Adipose tissue (tissue), 3 donors: ENCODE data around the gene KRTAP9-1. TPM values are rescaled to one million over a fixed set of nuclear protein-coding genes. Genes with fewer than 3 reads are reported as not detected.
"Not testable (repeated sequence)": the region's sequence is repeated elsewhere in the genome, so short reads cannot be mapped to it uniquely, and the experiment has no call there.

ENCODE experiments used
- H3K27ac ChIP-seq: one replicate; pipeline ENCODE4 v1.5.1; 2013; ENCODE audit warnings: low read depth, low read length
- WGBS, 3 donors: extraction: QIAGEN DNeasy Blood & Tissue Kit; methylation state at CpG; one replicate each; pipeline ENCODE4 v1.1.7; 2013; 5-methylcytosine and 5-hydroxymethylcytosine counted together
- polyA plus RNA-seq, 3 donors: library from polyadenylated mRNA; stranded (reverse); fragments of 200-250 nt; gene quantifications; one replicate each; pipeline ENCODE4 v1.2.3, GENCODE V29; 2013
- donor health status: healthy with polysubstance abuse.
- donor health status: Bipolar disorder and iron deficiency.
- donor health status: healthy.

KRTAP9-1 gene
- polyA plus RNA-seq, 3 donors, result not detected

DNA sequence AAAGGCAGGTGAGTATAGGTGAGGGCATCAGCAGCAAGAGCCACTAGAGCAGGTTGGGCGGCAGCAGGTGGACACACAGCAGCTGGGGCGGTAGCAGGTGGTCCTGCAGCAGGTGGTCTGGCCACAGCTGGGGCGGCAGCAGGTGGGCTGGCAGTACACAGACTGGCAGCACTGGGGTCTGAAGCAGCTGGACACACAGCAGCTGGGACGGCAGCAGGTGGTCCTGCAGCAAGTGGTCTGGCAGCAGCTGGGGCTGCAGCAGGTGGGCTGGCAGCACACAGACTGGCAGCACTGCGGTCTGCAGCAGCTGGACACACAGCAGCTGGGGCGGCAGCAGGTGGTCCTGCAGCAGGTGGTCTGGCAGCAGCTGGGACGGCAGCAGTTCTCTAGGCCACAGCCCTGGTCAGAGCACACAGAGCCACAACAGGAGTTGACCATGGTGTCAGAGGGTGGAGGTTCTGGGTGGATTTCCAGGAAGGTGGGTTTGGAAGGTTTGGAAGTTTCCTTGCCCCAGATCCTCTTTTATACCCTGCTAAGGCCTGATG, 11.9 kb upstream of the KRTAP9-1 start, which contains the start of gene KRTAP4-2:
Gene KRTAP4-2 (minus strand): TSS at position 495 of the 545 bp plus-strand sequence. CDS start 57 bp downstream, at position 438.
- no peak within 1 kb of the TSS for H3K27ac ChIP-seq
- WGBS, 3 donors, result 81 to 92% (median 91%) methylated on average over 6 to 7 of the region's 7 CpGs

DNA sequence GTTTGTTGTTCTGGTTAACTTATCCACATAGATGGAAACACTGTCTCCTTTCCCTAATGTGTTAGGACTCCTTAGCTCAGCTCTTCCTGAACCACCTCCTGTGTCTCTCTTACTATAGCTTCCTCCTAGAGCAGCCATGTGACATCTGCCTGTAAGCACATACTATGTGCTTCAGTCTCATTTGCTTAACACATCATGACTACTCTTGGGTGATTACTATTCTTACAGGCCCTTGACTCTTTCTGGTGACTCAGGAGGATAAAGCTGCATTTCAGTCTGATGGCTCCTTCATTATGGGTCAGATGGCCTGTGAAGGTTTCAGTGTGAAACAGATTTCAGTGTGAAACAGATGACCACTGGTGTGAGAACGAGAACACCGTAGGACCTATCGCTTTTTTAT, 11.3 kb upstream of the KRTAP9-1 start:
- H3K27ac ChIP-seq, result no peak overlapping the region
- WGBS, 3 donors, result 81 to 94% (median 94%) methylated on average over 3 of the region's 3 CpGs

DNA sequence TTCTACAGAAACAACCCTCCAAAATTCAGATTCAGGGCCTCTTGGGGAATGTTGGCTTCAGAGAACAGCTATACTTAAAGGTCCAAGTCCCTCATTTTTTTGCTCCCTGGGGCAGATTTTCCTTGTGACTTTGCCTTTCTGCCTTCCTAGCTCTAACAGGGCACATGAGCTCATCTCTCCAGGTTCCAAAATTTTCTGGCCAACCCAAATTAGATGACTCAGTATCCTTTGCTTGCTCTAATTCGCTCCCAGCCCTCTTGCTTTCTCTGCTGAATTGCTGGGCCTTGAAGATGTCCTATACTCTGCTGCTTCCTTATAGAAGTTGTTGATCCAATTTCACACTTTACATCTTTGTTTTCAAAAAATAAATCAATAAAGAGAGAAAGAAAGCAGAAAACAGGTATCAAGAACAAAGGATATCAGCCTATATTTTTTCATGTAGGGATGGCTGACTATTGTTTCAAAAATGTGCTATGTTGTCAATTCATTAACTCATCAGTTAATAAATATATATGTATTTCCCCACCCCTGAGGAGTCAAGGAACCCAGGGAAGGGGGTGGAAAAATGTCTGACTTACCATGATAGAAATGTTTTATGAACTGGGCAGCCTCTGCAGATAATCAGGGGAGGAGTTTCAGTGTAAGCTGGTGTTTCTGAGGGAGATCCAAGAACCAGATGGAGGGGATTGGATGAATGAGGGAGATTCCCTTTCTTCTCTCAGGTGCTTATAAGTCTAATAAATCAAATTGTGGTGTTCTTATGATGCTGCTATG, 10.7 kb upstream of the KRTAP9-1 start:
- 56 to 92% (median 84%) methylated on average over 1 of the region's 1 CpG for WGBS, 3 donors
- H3K27ac ChIP-seq, result no peak overlapping the region

DNA sequence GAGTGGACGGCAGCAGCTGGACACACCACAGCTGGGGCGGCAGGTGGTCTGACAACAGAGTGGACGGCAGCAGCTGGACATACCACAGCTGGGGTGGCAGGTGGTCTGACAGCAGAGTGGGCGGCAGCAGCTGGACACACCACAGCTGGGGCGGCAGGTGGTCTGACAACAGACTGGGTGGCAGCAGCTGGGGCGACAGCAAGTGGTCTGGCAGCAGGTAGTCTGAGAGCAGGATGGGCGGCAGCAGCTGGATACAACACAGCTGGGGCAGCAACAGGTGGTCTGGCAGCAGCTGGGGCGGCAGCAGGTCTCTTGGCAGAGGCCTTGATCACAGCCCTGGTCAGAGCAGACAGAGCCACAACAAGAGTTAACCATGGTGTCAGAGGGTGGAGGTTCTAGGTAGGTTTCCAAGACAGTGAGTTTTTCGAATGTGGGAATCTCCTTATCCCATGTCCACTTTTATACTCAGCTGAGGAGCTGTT, 5.2 kb upstream of the KRTAP9-1 start, which contains the start of gene KRTAP4-1:
Gene KRTAP4-1 (minus strand): TSS at position 432 of the 482 bp plus-strand sequence. CDS start 57 bp downstream, at position 375.
- 47 to 64% (median 60%) methylated on average over 8 to 9 of the region's 9 CpGs for WGBS, 3 donors

DNA sequence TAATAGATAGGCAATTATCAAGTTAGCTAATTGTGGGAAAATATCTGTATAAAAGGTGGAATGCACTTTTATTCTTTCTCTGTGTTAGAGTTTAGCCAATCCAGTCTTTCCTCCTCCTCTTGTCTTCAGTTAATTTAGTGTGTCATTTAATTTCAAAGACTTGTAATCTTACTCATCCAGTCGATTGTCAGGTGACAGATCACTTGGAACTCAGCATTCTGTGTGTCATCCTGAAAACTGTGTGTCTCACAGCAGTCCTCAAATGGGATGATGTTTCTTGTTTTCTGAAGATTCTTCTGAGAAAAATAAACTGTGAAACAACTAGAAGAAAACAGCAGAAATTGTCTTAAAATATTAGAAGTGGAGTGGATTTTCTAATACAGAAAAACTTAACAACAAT, 4.7 kb upstream of the KRTAP9-1 start:
- H3K27ac ChIP-seq, result no peak overlapping the region
- WGBS, 3 donors, result 33 to 65% (median 57%) methylated on average over 1 of the region's 1 CpG

More for the DNA sequence above, 5.2 kb upstream of the KRTAP9-1 start, which contains the start of gene KRTAP4-1:
- no peak within 1 kb of the TSS for H3K27ac ChIP-seq

DNA sequence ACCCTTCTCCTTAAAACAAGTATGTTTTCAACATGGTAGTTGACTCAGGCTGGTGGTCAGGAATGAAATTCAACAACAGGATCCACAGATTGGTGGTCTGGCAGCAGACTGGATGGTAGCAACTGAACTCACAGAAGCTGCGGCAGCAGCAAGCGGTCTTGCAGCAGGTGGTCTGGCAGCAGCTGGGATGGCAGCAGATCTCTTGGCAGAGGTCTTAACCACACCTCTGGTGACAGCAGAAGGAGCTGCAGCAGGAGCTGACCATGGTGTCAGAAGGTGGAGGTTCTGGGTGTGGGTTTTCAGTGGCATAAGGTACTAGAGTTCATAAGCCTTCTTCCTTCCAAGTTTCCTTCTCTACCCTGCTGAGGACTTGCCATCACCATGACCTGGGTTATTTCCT, 2.8 kb upstream of the KRTAP9-1 start:
- no peak overlapping the region for H3K27ac ChIP-seq
- 78 to 88% (median 87%) methylated on average over 2 of the region's 2 CpGs for WGBS, 3 donors

DNA sequence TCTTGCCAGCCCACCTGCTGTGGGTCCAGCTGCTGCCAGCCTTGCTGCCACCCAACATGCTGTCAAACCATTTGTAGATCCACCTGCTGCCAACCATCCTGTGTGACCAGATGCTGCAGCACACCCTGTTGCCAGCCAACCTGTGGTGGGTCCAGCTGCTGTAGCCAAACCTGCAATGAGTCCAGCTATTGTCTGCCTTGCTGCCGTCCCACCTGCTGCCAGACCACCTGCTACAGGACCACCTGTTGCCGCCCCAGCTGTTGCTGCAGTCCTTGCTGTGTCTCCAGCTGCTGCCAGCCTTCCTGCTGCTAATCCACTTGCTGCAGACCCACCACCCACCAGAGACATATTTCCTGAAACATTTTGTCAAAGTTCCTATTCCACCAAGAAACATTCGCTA, 641 bp downstream of the KRTAP9-1 start:
- 75 to 95% (median 83%) methylated on average over 3 of the region's 3 CpGs for WGBS, 3 donors

DNA sequence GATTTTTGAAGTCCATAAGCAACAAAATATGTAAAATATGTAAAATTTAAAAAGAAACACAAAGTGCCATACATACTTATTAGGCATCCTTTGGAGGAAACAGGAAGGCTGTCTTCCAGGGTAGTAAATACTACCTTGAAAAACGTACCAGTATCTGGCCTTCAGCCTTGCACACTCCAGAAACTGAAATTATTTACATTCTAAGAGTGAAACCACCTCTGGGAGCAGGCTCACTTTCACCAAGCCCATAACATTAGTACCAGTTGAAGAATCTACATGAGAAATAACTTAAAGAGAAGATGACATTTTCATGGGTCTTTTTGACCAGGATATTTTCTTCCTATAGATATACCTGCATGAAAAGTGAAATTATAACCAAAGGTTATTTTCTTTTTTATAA, 6.4 kb downstream of the KRTAP9-1 start:
- H3K27ac ChIP-seq, result no peak overlapping the region
- 26 to 51% (median 27%) methylated on average over 1 of the region's 1 CpG for WGBS, 3 donors

More for the DNA sequence above, 641 bp downstream of the KRTAP9-1 start:
- no peak overlapping the region for H3K27ac ChIP-seq

DNA sequence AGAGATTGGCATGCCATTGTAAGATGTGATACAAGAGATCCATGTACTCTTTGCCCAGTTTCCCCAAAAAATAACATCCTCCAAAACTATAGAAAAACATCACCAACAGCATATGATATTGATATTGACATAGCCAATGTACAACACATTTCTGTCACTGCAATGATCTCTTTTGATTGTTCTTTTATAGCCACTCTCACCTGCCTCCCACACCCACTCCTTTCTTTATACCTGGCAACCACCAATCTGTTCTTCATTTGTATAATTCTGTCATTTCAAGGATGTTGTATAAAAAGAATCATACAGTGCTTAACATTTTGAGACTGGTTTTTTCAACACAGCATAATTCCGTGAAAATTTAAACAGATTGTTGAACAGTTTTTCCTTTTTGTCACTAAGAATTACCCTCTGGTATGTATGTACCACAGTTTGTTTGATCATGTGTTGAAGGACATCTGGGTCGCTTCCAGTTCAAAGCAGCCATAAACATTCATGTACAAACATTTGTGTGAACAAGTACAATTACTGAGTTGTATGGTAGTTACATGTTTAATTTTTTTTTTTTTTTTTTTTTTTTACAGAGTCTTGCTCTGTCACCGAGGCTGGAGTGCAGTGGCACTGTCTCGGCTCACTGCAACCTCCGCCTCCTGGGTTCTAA, 9.9 kb downstream of the KRTAP9-1 start:
- H3K27ac ChIP-seq, result no peak overlapping the region
- WGBS, 3 donors, result 63 to 76% (median 70%) methylated on average over 4 to 5 of the region's 5 CpGs

DNA sequence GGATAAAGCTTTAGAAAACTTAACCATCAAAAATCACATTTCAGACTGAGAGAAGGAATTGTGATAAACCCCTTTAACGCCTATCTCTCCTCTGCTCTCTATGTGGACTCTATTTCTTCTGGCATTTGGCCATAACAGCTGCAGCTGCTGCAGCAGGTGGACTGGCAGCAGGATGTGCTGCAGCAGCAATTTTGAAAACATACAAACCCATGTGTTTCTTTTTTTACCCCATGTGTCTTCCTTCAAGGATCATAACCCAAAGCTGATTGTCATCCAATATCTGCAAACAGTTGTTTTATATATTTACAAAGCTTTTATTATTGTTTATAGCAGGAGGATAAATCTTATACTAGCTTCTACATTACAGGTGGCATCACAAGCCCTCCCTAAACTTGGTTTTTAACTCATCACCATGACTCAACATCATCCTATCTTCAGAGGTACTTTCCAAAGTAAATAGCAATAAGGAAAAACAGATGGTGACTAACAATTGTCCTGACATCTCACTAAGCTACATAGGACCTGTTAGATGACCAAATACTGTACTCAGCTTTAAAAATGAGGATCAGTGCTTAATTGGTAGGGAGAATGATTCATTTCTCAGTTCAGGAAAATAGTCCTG, 22.3 kb downstream of the KRTAP9-1 start:
- WGBS, 3 donors, result 42 to 62% (median 51%) methylated on average over 1 of the region's 1 CpG
- H3K27ac ChIP-seq, result no peak overlapping the region

DNA sequence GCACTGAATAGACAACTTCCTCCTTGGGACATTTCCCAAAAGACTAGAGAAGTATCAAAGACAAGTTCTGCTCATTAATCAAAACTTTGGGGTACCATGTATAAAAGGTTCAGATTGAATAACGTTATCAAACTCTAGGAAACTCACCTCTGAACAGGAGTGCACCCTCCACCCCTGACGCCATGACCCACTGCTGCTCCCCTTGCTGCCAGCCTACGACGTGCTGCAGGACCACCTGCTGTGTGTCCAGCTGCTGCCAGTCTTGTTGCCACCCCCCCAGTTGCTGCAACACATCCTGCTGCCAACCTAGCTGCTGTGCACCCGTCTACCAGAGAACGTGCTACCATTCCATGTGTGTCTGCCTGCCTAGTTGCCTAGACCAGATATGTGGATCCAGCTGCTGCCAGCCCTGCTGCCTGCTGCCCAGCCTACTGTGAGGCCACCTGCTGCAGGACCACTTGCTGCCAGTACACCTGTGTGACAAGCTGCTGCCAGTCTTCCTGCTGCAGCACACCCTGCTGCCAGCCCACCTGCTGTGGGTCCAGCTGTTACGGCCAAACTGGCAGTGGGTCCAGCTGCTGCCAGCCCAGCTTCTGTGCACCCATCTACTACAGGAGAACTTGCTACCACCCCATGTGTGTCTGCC, 23.0 kb downstream of the KRTAP9-1 start:
- WGBS, 3 donors, result 64 to 76% (median 74%) methylated on average over 7 of the region's 7 CpGs
- no peak overlapping the region for H3K27ac ChIP-seq

DNA sequence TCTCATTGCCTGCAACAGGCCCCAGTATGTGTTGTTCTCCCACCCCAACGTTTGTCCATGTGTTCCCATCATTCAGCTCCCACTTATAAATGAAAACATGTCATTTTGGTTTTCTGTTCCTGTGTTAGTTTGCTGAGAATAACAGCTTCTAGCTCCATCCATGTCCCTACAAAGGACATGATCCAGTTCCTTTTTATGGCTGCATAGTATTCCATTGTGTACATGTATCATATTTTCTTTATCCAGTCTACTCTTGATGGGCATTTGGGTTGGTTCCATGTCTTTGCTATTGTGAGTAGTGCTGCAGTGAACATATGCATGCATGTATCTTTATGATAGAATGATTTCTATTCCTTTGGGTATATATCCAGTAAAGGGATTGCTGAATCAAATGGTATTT, 26.0 kb downstream of the KRTAP9-1 start:
- no peak overlapping the region for H3K27ac ChIP-seq
- 55 to 88% (median 65%) methylated on average over 1 of the region's 1 CpG for WGBS, 3 donors

DNA sequence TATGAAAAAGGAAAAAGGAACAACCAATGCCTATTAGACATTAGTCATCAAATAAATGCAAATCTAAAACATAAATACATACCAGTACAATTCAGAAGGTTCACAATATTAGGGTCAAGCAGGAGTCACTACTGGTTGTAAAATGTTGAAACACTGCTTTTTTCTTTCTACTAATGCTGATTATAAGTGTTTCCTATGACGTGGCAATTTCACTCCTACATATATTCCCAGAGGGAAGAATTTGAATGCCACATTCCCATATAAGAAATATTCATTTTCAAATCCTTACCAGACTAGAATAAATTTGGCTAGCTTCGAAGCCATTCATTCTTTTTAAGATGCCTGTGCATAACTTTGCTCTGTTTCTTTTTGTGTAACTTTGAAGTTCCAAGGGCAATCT, 34.1 kb downstream of the KRTAP9-1 start:
- H3K27ac ChIP-seq, result no peak overlapping the region
- 59 to 67% (median 64%) methylated on average over 2 of the region's 2 CpGs for WGBS, 3 donors

DNA sequence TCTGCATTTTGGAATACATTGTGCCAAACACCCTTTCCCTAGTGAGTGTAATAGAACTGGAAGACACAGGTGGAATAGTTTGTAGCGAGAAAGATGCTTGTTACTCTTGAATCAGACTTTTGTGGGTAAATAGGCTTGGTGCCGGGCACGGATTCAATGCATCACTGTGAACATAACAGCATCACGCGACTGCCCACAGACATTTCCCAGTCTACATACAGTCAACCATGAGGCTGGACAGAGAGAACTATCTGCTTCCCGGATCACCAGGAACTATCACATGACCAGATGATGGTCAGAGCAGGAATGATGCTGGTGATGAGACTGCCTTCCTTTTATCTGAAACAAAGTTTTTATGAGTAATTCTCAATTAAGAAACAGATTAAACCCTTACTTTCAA, 36.4 kb downstream of the KRTAP9-1 start:
- WGBS, 3 donors, result 88 to 90% (median 89%) methylated on average over 6 of the region's 6 CpGs

DNA sequence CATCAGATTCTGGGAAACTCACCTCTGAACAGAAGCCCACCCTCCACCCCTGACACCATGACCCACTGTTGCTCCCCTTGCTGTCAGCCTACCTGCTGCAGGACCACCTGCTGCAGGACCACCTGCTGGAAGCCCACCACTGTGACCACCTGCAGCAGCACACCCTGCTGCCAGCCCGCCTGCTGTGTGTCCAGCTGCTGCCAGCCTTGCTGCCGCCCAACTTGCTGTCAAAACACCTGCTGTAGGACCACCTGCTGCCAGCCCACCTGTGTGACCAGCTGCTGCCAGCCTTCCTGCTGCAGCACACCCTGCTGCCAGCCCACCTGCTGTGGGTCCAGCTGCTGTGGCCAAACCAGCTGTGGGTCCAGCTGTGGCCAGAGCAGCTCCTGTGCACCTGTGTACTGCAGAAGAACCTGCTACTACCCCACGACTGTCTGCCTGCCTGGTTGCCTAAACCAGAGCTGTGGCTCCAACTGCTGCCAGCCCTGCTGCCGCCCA, 37.0 kb downstream of the KRTAP9-1 start, which contains the start of gene KRTAP9-2:
Gene KRTAP9-2 (plus strand): TSS at position 51 of the 498 bp plus-strand sequence. CDS start 7 bp downstream, at position 58.
- H3K27ac ChIP-seq, result not testable (repeated sequence)
- WGBS, 3 donors, result 54 to 67% (median 66%) methylated on average over 2 to 3 of the region's 4 CpGs

More for the DNA sequence above, 36.4 kb downstream of the KRTAP9-1 start:
- H3K27ac ChIP-seq, result no peak overlapping the region

DNA sequence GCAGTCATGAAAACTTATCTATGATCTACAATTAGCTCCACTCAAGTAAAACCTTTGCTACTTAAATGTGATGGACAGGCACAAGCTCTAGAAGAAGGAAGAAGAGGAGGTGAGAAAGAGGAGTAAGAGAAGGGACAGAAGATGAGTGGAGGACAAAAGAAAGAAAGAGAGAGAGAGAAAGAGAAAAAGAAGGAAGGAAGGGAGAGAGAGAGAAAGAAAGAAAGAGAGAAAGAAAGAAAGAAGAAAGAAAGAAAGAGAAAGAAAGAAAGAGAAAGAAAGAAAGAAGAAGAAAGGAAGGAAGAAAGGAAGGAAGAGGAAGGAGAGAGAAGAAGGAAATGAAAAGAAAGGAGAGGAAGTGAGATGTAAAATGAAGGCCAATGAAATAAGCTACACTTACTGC, 40.4 kb downstream of the KRTAP9-1 start:
- H3K27ac ChIP-seq, result no peak overlapping the region

DNA sequence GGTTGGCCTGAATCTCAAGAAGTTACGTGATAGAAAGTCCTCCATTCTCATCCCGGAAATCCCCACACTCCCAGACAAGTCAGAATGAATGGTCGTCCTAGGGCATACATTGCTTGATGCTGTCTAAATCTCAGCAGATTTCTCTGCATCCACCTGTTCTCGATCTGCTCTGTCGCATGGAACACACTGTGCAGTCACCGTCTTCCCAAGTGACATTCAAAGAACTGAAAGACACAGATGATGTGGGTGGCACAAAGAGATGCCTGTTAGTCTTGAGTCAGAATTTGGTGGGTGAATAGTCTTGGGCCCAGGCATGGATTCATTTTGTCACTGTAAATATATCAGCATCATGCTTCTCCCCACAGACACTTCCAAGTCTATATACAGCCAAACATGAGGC, 42.0 kb downstream of the KRTAP9-1 start:
- H3K27ac ChIP-seq, result no peak overlapping the region
- 76 to 89% (median 86%) methylated on average over 6 of the region's 6 CpGs for WGBS, 3 donors
